Neural progenitor cell (in vitro differentiated cells): ENCODE measurements around the gene SCART1.

ENCODE experiments used
- EZH2 ChIP-seq: fragments of 200-600 bp; sonication (generic); IDR thresholded peaks from 2 replicates; pipeline ENCODE4 v1.6.1; 2017; ENCODE audit warnings: antibody characterized with exemption, mild to moderate bottlenecking, moderate library complexity
- TF ChIP-seq, protein P1 (sequence below): fragments of 200-600 bp; sonication (generic); IDR thresholded peaks from 2 replicates; pipeline ENCODE4 v1.5.1; 2017; ENCODE audit warnings: antibody characterized with exemption, mild to moderate bottlenecking

DNA sequence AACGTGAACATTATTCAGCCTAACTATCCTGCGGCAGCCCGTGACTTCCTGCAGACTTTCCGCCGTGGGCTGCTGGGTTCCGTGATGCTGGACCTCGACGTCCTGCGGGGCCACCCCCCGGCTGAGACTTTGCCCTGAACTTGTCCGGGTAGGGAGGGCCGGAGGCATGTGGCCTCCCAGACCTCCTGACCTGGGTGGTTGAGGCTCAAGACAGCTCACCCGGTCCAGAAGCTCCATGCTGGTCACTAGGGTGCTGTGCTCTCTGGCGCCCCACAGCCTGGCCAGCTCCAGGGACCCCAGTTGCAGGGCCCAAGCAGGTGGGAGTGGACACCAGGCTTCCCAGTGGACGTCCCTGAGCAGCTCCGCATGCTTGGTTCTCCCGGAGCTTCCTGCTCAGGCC lies 33.7 kb upstream of the SCART1 start:
- TF ChIP-seq EZH2: no peak
- TF ChIP-seq, protein P1, sequence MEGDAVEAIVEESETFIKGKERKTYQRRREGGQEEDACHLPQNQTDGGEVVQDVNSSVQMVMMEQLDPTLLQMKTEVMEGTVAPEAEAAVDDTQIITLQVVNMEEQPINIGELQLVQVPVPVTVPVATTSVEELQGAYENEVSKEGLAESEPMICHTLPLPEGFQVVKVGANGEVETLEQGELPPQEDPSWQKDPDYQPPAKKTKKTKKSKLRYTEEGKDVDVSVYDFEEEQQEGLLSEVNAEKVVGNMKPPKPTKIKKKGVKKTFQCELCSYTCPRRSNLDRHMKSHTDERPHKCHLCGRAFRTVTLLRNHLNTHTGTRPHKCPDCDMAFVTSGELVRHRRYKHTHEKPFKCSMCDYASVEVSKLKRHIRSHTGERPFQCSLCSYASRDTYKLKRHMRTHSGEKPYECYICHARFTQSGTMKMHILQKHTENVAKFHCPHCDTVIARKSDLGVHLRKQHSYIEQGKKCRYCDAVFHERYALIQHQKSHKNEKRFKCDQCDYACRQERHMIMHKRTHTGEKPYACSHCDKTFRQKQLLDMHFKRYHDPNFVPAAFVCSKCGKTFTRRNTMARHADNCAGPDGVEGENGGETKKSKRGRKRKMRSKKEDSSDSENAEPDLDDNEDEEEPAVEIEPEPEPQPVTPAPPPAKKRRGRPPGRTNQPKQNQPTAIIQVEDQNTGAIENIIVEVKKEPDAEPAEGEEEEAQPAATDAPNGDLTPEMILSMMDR: no peak
